ENCODE results near the gene MAS1.

DNA sequence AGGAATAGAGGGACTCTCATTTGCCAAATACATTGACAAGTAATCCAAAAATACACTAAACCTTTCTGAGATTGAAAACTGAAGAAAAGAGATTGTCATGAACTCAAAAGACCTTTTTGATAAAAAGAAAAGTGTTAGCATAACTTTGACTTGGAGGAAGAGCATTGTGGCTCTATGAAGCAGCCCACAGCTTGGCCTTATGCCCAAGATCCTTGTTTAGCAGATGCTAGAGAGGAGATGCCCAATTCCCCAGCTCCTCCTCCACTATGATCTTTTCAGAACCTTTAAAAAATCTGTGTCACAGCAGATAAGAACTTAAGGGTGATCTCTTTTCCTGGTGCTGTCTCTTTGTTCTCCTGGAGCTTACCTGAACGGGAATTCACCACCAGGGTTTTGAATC is 42.3 kb downstream of the MAS1 start:
- TF ChIP-seq GATA1 (IDR thresholded peaks at IDR 0.05; ENCODE audit: low read depth, low read length) (no peak), POLR2A (IDR thresholded peaks at IDR 0.05; ENCODE audit: low read length) (no peak)

Data from erythroblast (primary cell).